Smooth muscle cell (in vitro differentiated cells): ENCODE measurements around the gene ALDOB. TPM values are rescaled to one million over a fixed set of nuclear protein-coding genes. Genes with fewer than 3 reads are reported as not detected.

Source experiments
- DNase-seq: peaks from one replicate; lab custom pipeline; 2025; ENCODE audit not compliant: unreplicated experiment; lab: John Stamatoyannopoulos, UW
- H2AFZ ChIP-seq: fragments of 200-600 bp; sonication (generic); 2 replicates; pipeline ENCODE4 v1.6.0; 2016; ENCODE audit warnings: antibody characterized with exemption, low read depth, mild to moderate bottlenecking
- H3F3A ChIP-seq: fragments of 200-600 bp; sonication (generic); 2 replicates; pipeline ENCODE4 v1.6.0; 2017; ENCODE audit warnings: antibody characterized with exemption, low read depth
- H3K27ac ChIP-seq: fragments of 200-600 bp; sonication (generic); 2 replicates; pipeline ENCODE4 v1.5.1; 2016; ENCODE audit warnings: low read depth, mild to moderate bottlenecking
- H3K27me3 ChIP-seq: fragments of 200-600 bp; sonication (generic); 2 replicates; pipeline ENCODE4 v1.6.1; 2016; ENCODE audit warnings: low read depth, mild to moderate bottlenecking
- H3K36me3 ChIP-seq: fragments of 200-600 bp; sonication (generic); 2 replicates; pipeline ENCODE4 v1.5.1; 2016; ENCODE audit warnings: low read depth
- H3K4me1 ChIP-seq: fragments of 200-600 bp; sonication (generic); 2 replicates; pipeline ENCODE4 v1.5.1; 2016; ENCODE audit warnings: low read depth
- H3K4me2 ChIP-seq: fragments of 200-600 bp; sonication (generic); 2 replicates; pipeline ENCODE4 v1.6.0; 2016; ENCODE audit warnings: mild to moderate bottlenecking
- H3K4me3 ChIP-seq: fragments of 200-600 bp; sonication (generic); 2 replicates; pipeline ENCODE4 v1.5.1; 2016; ENCODE audit warnings: mild to moderate bottlenecking
- H3K79me2 ChIP-seq: fragments of 200-600 bp; sonication (generic); 2 replicates; pipeline ENCODE4 v1.6.0; 2016; ENCODE audit warnings: low read depth, mild to moderate bottlenecking
- H3K9ac ChIP-seq: fragments of 200-600 bp; sonication (generic); 2 replicates; pipeline ENCODE4 v1.6.0; 2016; ENCODE audit warnings: low read depth
- H3K9me3 ChIP-seq: fragments of 200-600 bp; sonication (generic); replicated peaks from 2 replicates; pipeline ENCODE4 v1.5.1; 2016; ENCODE audit warnings: low read depth
- H4K20me1 ChIP-seq: fragments of 200-600 bp; sonication (generic); 2 replicates; pipeline ENCODE4 v1.6.0; 2016; ENCODE audit warnings: low read depth
- WGBS: methylation state at CpG from one replicate; pipeline ENCODE4 v1.1.7; 2016; ENCODE audit warnings: low lambda C conversion rate; 5-methylcytosine and 5-hydroxymethylcytosine counted together
- polyA plus RNA-seq: library from polyadenylated mRNA; unstranded; fragments of >200 nt; fragmentation: Nextera tagmentation; extraction: Ambion mirVana; gene quantifications from 2 replicates; pipeline ENCODE4 v1.2.1, GENCODE V29; 2016
- total RNA-seq: library from RNA; depleted of rRNA; stranded (reverse); fragments of >200 nt; gene quantifications from 2 replicates; pipeline ENCODE4 v1.2.3, GENCODE V29; 2014
- TF ChIP-seq, protein P1 (sequence below): fragments of 200-600 bp; sonication (generic); IDR thresholded peaks from 2 replicates; pipeline ENCODE4 v1.5.1; 2017; ENCODE audit warnings: borderline replicate concordance, mild to moderate bottlenecking, antibody characterized with exemption; ENCODE audit not compliant: insufficient read depth, poor library complexity, severe bottlenecking

The ALDOB gene
- total and polyA plus RNA-seq, 2 experiments from 2014 or later: not detected

DNA sequence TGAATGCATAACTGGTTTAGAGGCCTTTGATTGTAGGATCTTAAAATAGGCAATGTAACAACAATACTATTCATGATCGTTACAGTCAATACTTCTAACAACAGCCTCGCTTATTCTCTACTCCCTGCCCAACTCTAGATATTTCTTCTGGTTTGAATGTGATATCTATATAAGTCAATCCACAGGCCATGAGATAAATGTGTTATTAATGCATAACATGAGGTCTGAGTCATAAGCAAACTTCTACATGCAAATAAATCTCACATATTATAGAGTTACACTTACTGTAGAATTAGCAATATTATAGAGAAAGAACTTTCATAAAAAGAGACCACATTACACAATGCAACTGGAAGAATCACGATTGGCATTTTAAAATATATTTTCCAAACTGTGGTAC, 2.9 kb upstream of the ALDOB start:
- no peak for DNase-seq
- Histone ChIP-seq H3K4me2 (no peak overlapping the region), H3K9ac (no peak overlapping the region), H3K4me3 (no peak overlapping the region), H3F3A (no peaks in the 10 kb centered on the region), H3K27ac (no peak overlapping the region), H3K9me3 (no peaks in the 10 kb centered on the region), H3K27me3 (no peaks in the 10 kb centered on the region), H3K4me1 (no peaks in the 10 kb centered on the region), H2AFZ (no peak overlapping the region), H4K20me1 (no peaks in the 10 kb centered on the region), H3K36me3 (no peaks in the 10 kb centered on the region), H3K79me2 (no peaks in the 10 kb centered on the region)
- 80% methylated on average over 3 of the region's 3 CpGs for WGBS
- TF ChIP-seq, protein P1, sequence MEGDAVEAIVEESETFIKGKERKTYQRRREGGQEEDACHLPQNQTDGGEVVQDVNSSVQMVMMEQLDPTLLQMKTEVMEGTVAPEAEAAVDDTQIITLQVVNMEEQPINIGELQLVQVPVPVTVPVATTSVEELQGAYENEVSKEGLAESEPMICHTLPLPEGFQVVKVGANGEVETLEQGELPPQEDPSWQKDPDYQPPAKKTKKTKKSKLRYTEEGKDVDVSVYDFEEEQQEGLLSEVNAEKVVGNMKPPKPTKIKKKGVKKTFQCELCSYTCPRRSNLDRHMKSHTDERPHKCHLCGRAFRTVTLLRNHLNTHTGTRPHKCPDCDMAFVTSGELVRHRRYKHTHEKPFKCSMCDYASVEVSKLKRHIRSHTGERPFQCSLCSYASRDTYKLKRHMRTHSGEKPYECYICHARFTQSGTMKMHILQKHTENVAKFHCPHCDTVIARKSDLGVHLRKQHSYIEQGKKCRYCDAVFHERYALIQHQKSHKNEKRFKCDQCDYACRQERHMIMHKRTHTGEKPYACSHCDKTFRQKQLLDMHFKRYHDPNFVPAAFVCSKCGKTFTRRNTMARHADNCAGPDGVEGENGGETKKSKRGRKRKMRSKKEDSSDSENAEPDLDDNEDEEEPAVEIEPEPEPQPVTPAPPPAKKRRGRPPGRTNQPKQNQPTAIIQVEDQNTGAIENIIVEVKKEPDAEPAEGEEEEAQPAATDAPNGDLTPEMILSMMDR: no peak

DNA sequence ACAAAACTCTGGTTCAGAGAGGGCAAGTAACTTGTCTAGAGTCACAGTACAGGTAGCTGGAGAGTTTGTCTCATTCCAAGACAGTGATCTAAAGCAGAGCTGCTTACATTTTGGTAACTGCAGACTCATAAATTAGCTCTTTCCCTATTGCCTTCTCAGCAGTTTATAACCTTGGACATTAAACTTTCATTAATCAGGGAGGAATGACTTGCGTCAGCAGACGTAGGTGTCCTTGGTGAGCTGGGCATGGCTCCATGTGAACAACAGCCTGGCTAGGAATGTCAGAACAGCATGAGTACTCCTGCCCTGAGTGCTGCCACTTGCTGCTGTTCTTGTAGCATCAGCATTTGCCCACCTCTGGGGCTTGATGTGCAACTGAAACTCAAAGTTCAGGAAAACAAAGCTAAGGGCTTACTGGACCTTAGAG, 2.2 kb upstream of the ALDOB start:
- Histone ChIP-seq H3K27ac (no peak overlapping the region), H3K36me3 (no peaks in the 10 kb centered on the region), H3K4me1 (no peaks in the 10 kb centered on the region), H3K4me2 (no peak overlapping the region), H3F3A (no peaks in the 10 kb centered on the region), H4K20me1 (no peaks in the 10 kb centered on the region), H3K27me3 (no peaks in the 10 kb centered on the region), H3K9me3 (no peaks in the 10 kb centered on the region), H2AFZ (no peak overlapping the region), H3K79me2 (no peaks in the 10 kb centered on the region), H3K9ac (no peak overlapping the region), H3K4me3 (no peak overlapping the region)
- TF ChIP-seq, protein P1: no peak
- DNase-seq: no peak
- WGBS: 92% methylated on average over 2 of the region's 2 CpGs

DNA sequence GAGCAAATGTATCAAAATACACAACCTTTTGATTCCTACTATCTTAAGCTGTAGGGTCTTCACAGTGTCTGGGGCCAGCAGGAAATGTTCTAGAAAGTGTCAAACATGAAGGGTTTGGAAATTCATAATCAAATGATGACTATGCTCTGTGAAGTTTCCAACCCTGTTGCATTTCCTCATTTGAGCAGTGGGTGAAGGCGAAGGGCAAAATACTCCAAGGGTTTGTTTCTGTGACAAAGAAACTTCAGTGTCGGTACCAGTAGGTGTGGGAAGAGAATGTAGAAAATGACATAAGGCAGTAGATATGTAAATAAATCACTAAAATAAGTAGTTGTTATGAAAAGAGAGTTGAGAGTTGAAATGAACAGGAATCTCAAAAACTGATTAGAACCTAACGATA, 576 bp downstream of the ALDOB start:
- TF ChIP-seq, protein P1: no peak
- 84% methylated on average over 3 of the region's 3 CpGs for WGBS
- Histone ChIP-seq H4K20me1 (no peaks in the 10 kb centered on the region), H2AFZ (no peak overlapping the region), H3K9ac (no peak overlapping the region), H3F3A (no peaks in the 10 kb centered on the region), H3K4me1 (no peaks in the 10 kb centered on the region), H3K4me2 (no peak overlapping the region), H3K79me2 (no peaks in the 10 kb centered on the region), H3K27me3 (no peaks in the 10 kb centered on the region), H3K36me3 (no peaks in the 10 kb centered on the region), H3K4me3 (no peak overlapping the region), H3K9me3 (no peaks in the 10 kb centered on the region), H3K27ac (no peak overlapping the region)
- no peak for DNase-seq

DNA sequence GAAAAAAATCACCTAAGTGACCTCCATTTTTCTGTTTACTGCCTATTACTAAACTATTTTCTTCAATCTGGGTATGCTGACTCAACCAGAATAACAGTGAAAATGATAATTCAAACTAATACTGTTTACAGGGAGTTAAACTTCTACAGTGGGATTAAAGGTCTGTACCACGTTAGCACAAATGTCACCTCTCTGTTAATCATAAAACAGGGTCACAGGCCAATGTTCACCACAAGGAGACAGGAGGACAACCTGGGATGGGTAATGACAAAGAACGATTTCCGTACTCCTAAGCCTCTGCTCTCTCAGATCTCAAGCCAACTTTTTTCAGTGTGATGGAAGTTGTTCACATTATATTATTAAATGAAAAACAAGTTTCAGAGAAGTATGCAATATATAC, 2.3 kb downstream of the ALDOB start:
- no peak for DNase-seq
- H3K79me2 ChIP-seq: no peaks in the 10 kb centered on the region
- H3K9me3 ChIP-seq: no peaks in the 10 kb centered on the region
- H4K20me1 ChIP-seq: no peaks in the 10 kb centered on the region
- H3K27ac ChIP-seq: no peak overlapping the region
- H3K36me3 ChIP-seq: no peaks in the 10 kb centered on the region
- no peak overlapping the region for H3K9ac ChIP-seq
- WGBS: 81% methylated on average over 3 of the region's 3 CpGs
- TF ChIP-seq, protein P1: no peak
- no peak overlapping the region for H3K4me2 ChIP-seq
- no peaks in the 10 kb centered on the region for H3F3A ChIP-seq
- no peaks in the 10 kb centered on the region for H3K27me3 ChIP-seq
- no peak overlapping the region for H2AFZ ChIP-seq
- no peak overlapping the region for H3K4me3 ChIP-seq
- H3K4me1 ChIP-seq: no peaks in the 10 kb centered on the region
